ENCODE measurements around the gene TNNT3. TPM values are rescaled to one million over a fixed set of nuclear protein-coding genes. Genes with fewer than 3 reads are reported as not detected.

The TNNT3 gene
- total RNA-seq, 1 experiment from 2014 or later: not detected

DNA sequence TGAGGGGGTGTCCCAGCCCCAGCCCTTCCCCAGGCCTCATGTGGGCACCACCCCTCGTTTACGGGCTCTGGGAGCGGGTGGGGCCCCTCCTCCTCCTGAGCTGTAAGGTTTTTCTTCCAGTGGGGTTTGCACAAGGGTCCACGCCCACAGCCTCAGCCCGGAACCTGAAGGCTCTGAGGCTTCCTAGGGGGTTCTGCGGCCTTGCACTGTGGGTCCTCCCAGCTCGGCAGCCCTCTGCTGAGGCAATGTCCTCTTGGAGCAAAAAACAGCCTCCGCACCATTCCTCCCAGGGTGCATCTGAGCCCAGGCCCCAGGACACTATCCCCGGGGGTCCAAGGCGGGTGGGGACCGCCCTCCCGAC is 64.1 kb downstream of the TNNT3 start:
- no peak for DNase-seq
- Histone ChIP-seq H3K27me3 (ENCODE audit: control insufficient read depth, insufficient read depth, low read length) (no peaks in the 10 kb centered on the region), H3K4me3 (ENCODE audit: insufficient read depth, low read depth, low read length) (no peak overlapping the region), H3K36me3 (replicated peaks; ENCODE audit: control insufficient read depth, insufficient read depth, low read length) (no peaks in the 10 kb centered on the region)

DNA sequence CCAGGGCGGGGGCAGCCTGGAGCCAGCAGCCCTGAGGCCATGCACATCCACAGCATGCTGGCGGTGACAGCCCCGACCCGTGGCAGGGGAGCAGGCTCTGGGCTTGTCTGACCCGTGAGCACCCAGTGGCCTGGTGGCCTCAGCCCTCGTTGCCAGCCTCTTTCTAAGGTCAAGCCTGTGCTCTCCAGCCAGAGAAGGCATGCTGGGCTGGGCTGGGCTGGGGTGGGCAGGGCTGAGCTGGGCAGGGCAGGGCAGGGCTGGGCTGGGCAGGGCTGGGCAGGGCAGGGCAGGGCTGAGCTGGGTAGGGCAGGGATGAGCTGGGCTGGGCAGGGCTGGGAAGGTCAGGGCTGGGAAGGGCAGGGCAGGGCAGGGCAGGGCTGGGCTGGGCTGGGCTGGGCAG is 67.5 kb downstream of the TNNT3 start:
- DNase-seq: no peak
- Histone ChIP-seq H3K4me3 (ENCODE audit: insufficient read depth, low read depth, low read length) (no peak overlapping the region), H3K36me3 (replicated peaks; ENCODE audit: control insufficient read depth, insufficient read depth, low read length) (no peaks in the 10 kb centered on the region), H3K27me3 (ENCODE audit: control insufficient read depth, insufficient read depth, low read length) (no peaks in the 10 kb centered on the region)

DNA sequence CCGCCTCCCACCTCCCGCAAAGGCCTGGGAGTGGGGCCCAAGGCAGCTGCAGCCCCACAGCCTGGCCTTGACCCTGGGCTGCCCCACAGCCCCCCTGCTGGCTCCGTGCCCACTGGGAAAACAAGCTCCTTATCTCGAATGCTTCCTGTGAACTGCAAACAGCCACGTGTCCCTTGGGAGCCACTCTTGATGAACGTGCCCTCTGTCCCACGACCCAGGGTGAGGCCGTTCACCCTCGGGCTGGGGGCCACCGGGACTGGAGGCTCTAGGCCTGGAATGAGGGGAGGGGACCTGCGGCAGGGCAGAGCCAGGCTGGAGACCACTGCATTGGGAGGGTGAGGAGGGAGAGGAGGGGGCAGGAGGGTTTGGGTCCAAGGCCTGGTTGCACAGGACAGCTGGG is 68.7 kb downstream of the TNNT3 start:
- DNase-seq: no peak
- Histone ChIP-seq H3K4me3 (ENCODE audit: insufficient read depth, low read depth, low read length) (no peak overlapping the region), H3K36me3 (replicated peaks; ENCODE audit: control insufficient read depth, insufficient read depth, low read length) (no peaks in the 10 kb centered on the region), H3K27me3 (ENCODE audit: control insufficient read depth, insufficient read depth, low read length) (no peaks in the 10 kb centered on the region)

Other genes starting within 250 kb of the TNNT3 start
- gene KRTAP5-6, start 222.5 kb upstream of the TNNT3 start, total RNA-seq (2014; rRNA removed; shearing (Covaris generic)): not detected in 2 replicates
- gene IFITM10, start 169.1 kb upstream of the TNNT3 start, total RNA-seq (2014; rRNA removed; shearing (Covaris generic)): 0.42 and 0.74 TPM in 2 replicates
- 177 and 235 TPM in 2 replicates for gene CTSD, start 155.8 kb upstream of the TNNT3 start, total RNA-seq (2014; rRNA removed; shearing (Covaris generic))
- not detected in 2 replicates for gene SYT8, start 84.7 kb upstream of the TNNT3 start, total RNA-seq (2014; rRNA removed; shearing (Covaris generic))
- not detected in 2 replicates for gene TNNI2, start 80.7 kb upstream of the TNNT3 start, total RNA-seq (2014; rRNA removed; shearing (Covaris generic))
- gene LSP1, start 66.6 kb upstream of the TNNT3 start, total RNA-seq (2014; rRNA removed; shearing (Covaris generic)): 0.35 and 2.0 TPM in 2 replicates
- not detected in 2 replicates for gene PRR33, start 27.8 kb upstream of the TNNT3 start, total RNA-seq (2014; rRNA removed; shearing (Covaris generic))
- gene MRPL23, start 27.6 kb downstream of the TNNT3 start, total RNA-seq (2014; rRNA removed; shearing (Covaris generic)): 75.9 and 91.1 TPM in 2 replicates
- 0.62 and 1.2 TPM in 2 replicates for gene H19, start 78.1 kb downstream of the TNNT3 start, total RNA-seq (2014; rRNA removed; shearing (Covaris generic))
- gene IGF2, start 219.7 kb downstream of the TNNT3 start, total RNA-seq (2014; rRNA removed; shearing (Covaris generic)): 0.78 and 1.2 TPM in 2 replicates
- gene INS, start 241.5 kb downstream of the TNNT3 start, total RNA-seq (2014; rRNA removed; shearing (Covaris generic)): not detected in 2 replicates

Data from H7 (cell line).